HEK293T (cell line): ENCODE data around the gene PPP1R12C.

Experiments used
- CTCF ChIA-PET: fragments of 350-600 bp; formaldehyde crosslinking; extraction: SDS; loops from one replicate; lab custom pipeline; 2021; ENCODE audit warnings: antibody characterized with exemption, inconsistent platforms; lab: Yijun Ruan, JAX
- POLR2A ChIA-PET: fragments of 350-600 bp; formaldehyde crosslinking; extraction: SDS; loops from one replicate; lab custom pipeline; 2020; ENCODE audit warnings: antibody characterized with exemption, inconsistent platforms; lab: Yijun Ruan, JAX
- DNase-seq: peaks from one replicate; pipeline ENCODE4 v3.0.0; 2012; ENCODE audit warnings: mixed read lengths; ENCODE audit errors: extremely low spot score
- ARNT ChIP-seq: fragments of 450-650 bp; IDR thresholded peaks from 2 replicates; pipeline ENCODE4 v1.6.1; 2017; ENCODE audit warnings: mild to moderate bottlenecking
- BHLHE40 ChIP-seq: fragments of 450-650 bp; IDR thresholded peaks from 2 replicates; pipeline ENCODE4 v1.6.1; 2016; ENCODE audit warnings: mild to moderate bottlenecking, moderate library complexity, borderline replicate concordance
- CTBP1 ChIP-seq: fragments of 450-650 bp; IDR thresholded peaks from 2 replicates; pipeline ENCODE4 v1.6.1; 2016; ENCODE audit warnings: borderline replicate concordance
- ELF4 ChIP-seq: fragments of 450-650 bp; IDR thresholded peaks from 2 replicates; pipeline ENCODE4 v1.6.1; 2017; ENCODE audit warnings: antibody characterized with exemption
- FOXA1 ChIP-seq: fragments of 450-650 bp; IDR thresholded peaks from 2 replicates; pipeline ENCODE4 v1.6.1; 2016; ENCODE audit warnings: mild to moderate bottlenecking
- FOXK2 ChIP-seq: fragments of 450-650 bp; IDR thresholded peaks from 2 replicates; pipeline ENCODE4 v1.6.1; 2016; ENCODE audit warnings: mild to moderate bottlenecking
- FOXM1 ChIP-seq: fragments of 450-650 bp; IDR thresholded peaks from 2 replicates; pipeline ENCODE4 v1.6.1; 2017; ENCODE audit warnings: mild to moderate bottlenecking, borderline replicate concordance
- HDGF ChIP-seq: fragments of 450-650 bp; IDR thresholded peaks from 2 replicates; pipeline ENCODE4 v1.6.1; 2017; ENCODE audit warnings: antibody characterized with exemption, borderline replicate concordance
- L3MBTL2 ChIP-seq: fragments of 450-650 bp; conservative IDR thresholded peaks from 2 replicates; pipeline ENCODE4 v1.6.1; 2016; ENCODE audit warnings: mild to moderate bottlenecking
- LEF1 ChIP-seq: fragments of 450-650 bp; IDR thresholded peaks from 2 replicates; pipeline ENCODE4 v1.6.1; 2017; ENCODE audit warnings: mild to moderate bottlenecking, borderline replicate concordance
- NFRKB ChIP-seq: fragments of 450-650 bp; IDR thresholded peaks from 2 replicates; pipeline ENCODE4 v1.6.1; 2016; ENCODE audit warnings: mild to moderate bottlenecking, moderate library complexity
- PKNOX1 ChIP-seq: fragments of 450-650 bp; IDR thresholded peaks from 2 replicates; pipeline ENCODE4 v1.6.1; 2016
- SP1 ChIP-seq: fragments of 450-650 bp; IDR thresholded peaks from 2 replicates; pipeline ENCODE4 v1.6.1; 2017
- SUZ12 ChIP-seq: fragments of 450-650 bp; IDR thresholded peaks from 2 replicates; pipeline ENCODE4 v1.6.1; 2016; ENCODE audit warnings: mild to moderate bottlenecking
- TARDBP ChIP-seq: fragments of 450-650 bp; IDR thresholded peaks from 2 replicates; pipeline ENCODE4 v1.6.1; 2016
- ZNF384 ChIP-seq: fragments of 450-650 bp; IDR thresholded peaks from 2 replicates; pipeline ENCODE4 v1.6.1; 2016

Gene PPP1R12C

GRCh38 chr19:55079400-55080038 is 37.9 kb downstream of the PPP1R12C start:
- TF ChIP-seq L3MBTL2: no peak
- no peak for TF ChIP-seq ARNT
- TF ChIP-seq HDGF: no peak
- no peak for TF ChIP-seq FOXA1
- TF ChIP-seq SP1: no peak
- no peak for TF ChIP-seq ZNF384
- TF ChIP-seq NFRKB: no peak
- no peak for TF ChIP-seq CTBP1
- no peak for TF ChIP-seq SUZ12
- TF ChIP-seq LEF1: no peak
- no peak for TF ChIP-seq FOXK2
- no peak for TF ChIP-seq BHLHE40
- TF ChIP-seq TARDBP: no peak
- no peak for TF ChIP-seq FOXM1
- no peak for TF ChIP-seq ELF4
- no peak for TF ChIP-seq PKNOX1
- ChIA-PET POLR2A (interaction anchor here (1.4 to 2.2 kb wide), 3 partner anchors 10 to 470 kb away, joined by 3 to 16 read pairs (median 5); no protein-coding TSS in a partner anchor), CTCF (interaction anchor here (1.5 kb wide), 1 partner anchor 9 kb away, joined by 3 read pairs; no protein-coding TSS in a partner anchor)
- DNase-seq: no peak

GRCh38 chr19:55078996-55079395 is 38.4 kb downstream of the PPP1R12C start:
- TF ChIP-seq ELF4 (no peak), FOXA1 (no peak), NFRKB (no peak), SUZ12 (no peak), L3MBTL2 (no peak), ARNT (no peak), TARDBP (no peak), FOXM1 (no peak)
- CTCF ChIA-PET: interaction anchor here (1.5 kb wide), 1 partner anchor 9 kb away, joined by 3 read pairs; no protein-coding TSS in a partner anchor
- POLR2A ChIA-PET: interaction anchor here (2.2 kb wide), 1 partner anchor 10 kb away, joined by 16 read pairs; no protein-coding TSS in a partner anchor
- DNase-seq: no peak

GRCh38 chr19:55077106-55077505 is 40.3 kb downstream of the PPP1R12C start:
- ChIA-PET CTCF (no interaction called here), POLR2A (no interaction called here)
- no peak for TF ChIP-seq SP1
- TF ChIP-seq ELF4: no peak
- no peak for TF ChIP-seq L3MBTL2
- TF ChIP-seq BHLHE40: no peak
- no peak for TF ChIP-seq HDGF
- no peak for DNase-seq

- DNase-seq: no peak
- CTCF ChIA-PET: interaction anchor here (0.6 kb wide), 1 partner anchor 59 kb away, joined by 4 read pairs; no protein-coding TSS in a partner anchor
- TF ChIP-seq PKNOX1 (no peak), FOXA1 (no peak), BHLHE40 (no peak), ZNF384 (no peak), L3MBTL2 (no peak), FOXM1 (no peak), ARNT (no peak), ELF4 (no peak), TARDBP (no peak), LEF1 (no peak), NFRKB (no peak), HDGF (no peak), SUZ12 (no peak), CTBP1 (no peak), SP1 (no peak), FOXK2 (no peak)
- POLR2A ChIA-PET: no interaction called here
These were observed 41.1 kb downstream of the PPP1R12C start for GRCh38 chr19:55076321-55076720.

GRCh38 chr19:55075371-55075998 is 42.0 kb downstream of the PPP1R12C start, which contains the start of gene EPS8L1:
EPS8L1 (plus strand) TSS chr19:55075869; CDS start chr19:55076445, 576 bp downstream.
- CTCF ChIA-PET: no interaction called here
- DNase-seq: no peak
- POLR2A ChIA-PET: interaction anchor here (0.9 kb wide), 1 partner anchor 13 kb away, joined by 3 read pairs; no protein-coding TSS in a partner anchor
- no peak for TF ChIP-seq SUZ12
- TF ChIP-seq HDGF: no peak
- no peak for TF ChIP-seq FOXA1

GRCh38 chr19:55071913-55072312 is 45.5 kb downstream of the PPP1R12C start:
- ChIA-PET POLR2A (no interaction called here), CTCF (no interaction called here)
- DNase-seq: no peak
- TF ChIP-seq ELF4: no peak
- TF ChIP-seq CTBP1: no peak
- no peak for TF ChIP-seq TARDBP
- no peak for TF ChIP-seq SP1

- ChIA-PET POLR2A (no interaction called here), CTCF (interaction anchor here (0.6 kb wide), 1 partner anchor 590 kb away, joined by 6 read pairs; no protein-coding TSS in a partner anchor)
- DNase-seq: no peak
- TF ChIP-seq LEF1 (no peak), L3MBTL2 (no peak), ARNT (no peak), FOXA1 (no peak), PKNOX1 (no peak), BHLHE40 (no peak), ELF4 (no peak), SP1 (no peak), SUZ12 (no peak), HDGF (no peak), ZNF384 (no peak), NFRKB (no peak), FOXM1 (no peak), TARDBP (no peak), CTBP1 (no peak), FOXK2 (no peak)
These were observed 46.3 kb downstream of the PPP1R12C start for GRCh38 chr19:55071129-55071502.
